ENCODE data around the gene KDM2A.

Gene KDM2A

GRCh38 chr11:67239783-67240575 is 120.9 kb downstream of the KDM2A start:
- DNase-seq, result peak; percentile 68 to 99

GRCh38 chr11:67240576-67241389 is 121.7 kb downstream of the KDM2A start:
- DNase-seq, result peak; percentile 47 to 81

GRCh38 chr11:67242548-67242947 is 123.5 kb downstream of the KDM2A start:
- DNase-seq, result no peak

GRCh38 chr11:67243051-67243450 is 124.0 kb downstream of the KDM2A start:
- no peak for DNase-seq

GRCh38 chr11:67245046-67245445 is 126.0 kb downstream of the KDM2A start:
- no peak for DNase-seq

GRCh38 chr11:67247946-67248550 is 129.0 kb downstream of the KDM2A start:
- no peak for DNase-seq

- no peak for DNase-seq
Observed at GRCh38 chr11:67248653-67249052, 129.6 kb downstream of the KDM2A start.

- DNase-seq, result no peak
Observed at GRCh38 chr11:67250059-67251043, 131.3 kb downstream of the KDM2A start.

GRCh38 chr11:67251841-67252240 is 132.8 kb downstream of the KDM2A start:
- DNase-seq, result no peak

GRCh38 chr11:67252831-67253239 is 133.8 kb downstream of the KDM2A start:
- DNase-seq, result peak in 1 of 2 donors; percentile 12

- DNase-seq, result no peak
Observed at GRCh38 chr11:67253872-67254624, 135.0 kb downstream of the KDM2A start.

- DNase-seq, result no peak
Observed at GRCh38 chr11:67254798-67255197, 135.7 kb downstream of the KDM2A start.

- DNase-seq, result no peak
Observed at GRCh38 chr11:67255353-67255752, 136.3 kb downstream of the KDM2A start.

- no peak for DNase-seq
Observed at GRCh38 chr11:67255864-67256263, 136.8 kb downstream of the KDM2A start.

- DNase-seq, result no peak
Observed at GRCh38 chr11:67256477-67257135, 137.5 kb downstream of the KDM2A start.

GRCh38 chr11:67260406-67260805 is 141.3 kb downstream of the KDM2A start:
- DNase-seq, result no peak

GRCh38 chr11:67260885-67261639 is 142.0 kb downstream of the KDM2A start:
- DNase-seq, result peak in 1 of 2 donors; percentile 21

GRCh38 chr11:67261640-67261945 is 142.5 kb downstream of the KDM2A start:
- DNase-seq, result no peak

GRCh38 chr11:67261946-67262681 is 143.1 kb downstream of the KDM2A start:
- no peak for DNase-seq

Measured in bone marrow (tissue), 2 donors.